GM12878 (cell line): ENCODE data around the gene TRAPPC3L. TPM values are rescaled to one million over a fixed set of nuclear protein-coding genes. Genes with fewer than 3 reads are reported as not detected.

ENCODE experiments used
- ATAC-seq: fragments of 200-7000 bp; cut with Tn5 transposase; 3 replicates; pipeline ENCODE4 v1.9.1; 2020; ENCODE audit warnings: mild to moderate bottlenecking, moderate library complexity
- BruUV-seq: library from RNA; stranded (reverse); fragments of 400-500 nt; replicated peaks from 2 replicates; lab custom pipeline; 2021; lab: Mats Ljungman, UMichigan
- CTCF ChIA-PET: fragments of 300-600 bp; sonication (Branson Sonifier 250); formaldehyde crosslinking; extraction: SDS; loops from one replicate; lab custom pipeline; 2021; ENCODE audit warnings: inconsistent platforms; lab: Yijun Ruan, JAX
- POLR2A ChIA-PET: fragments of 350-600 bp; formaldehyde crosslinking; extraction: SDS; loops from one replicate; lab custom pipeline; 2021; ENCODE audit warnings: inconsistent platforms; lab: Charles Lee
- RAD21 ChIA-PET: fragments of 300-600 bp; sonication (Branson Sonifier 250); formaldehyde crosslinking; loops from one replicate; lab custom pipeline; 2023; ENCODE audit warnings: antibody characterized with exemption; ENCODE audit not compliant: unreplicated experiment; lab: Charles Lee
- SMC1A ChIA-PET: fragments of 300-600 bp; sonication (Branson Sonifier 250); formaldehyde crosslinking; loops from one replicate; lab custom pipeline; 2023; ENCODE audit not compliant: unreplicated experiment, uncharacterized antibody; lab: Charles Lee
- DNase-seq: peaks from one replicate; pipeline ENCODE4 v3.0.0-alpha.2; 2011; ENCODE audit warnings: low read depth, low spot score
- FAIRE-seq: peaks from 3 replicates; lab custom pipeline; 2011; peaks lifted over from hg19 to GRCh38; lab: Jason Lieb, UNC
- H2AFZ ChIP-seq: 2 replicates; pipeline ENCODE4 v1.6.0; 2011; ENCODE audit warnings: low read depth, low read length, control low read depth; ENCODE audit not compliant: control insufficient read depth
- H3K27ac ChIP-seq: 2 replicates; pipeline ENCODE4 v1.5.1; 2011; ENCODE audit warnings: control low read depth; ENCODE audit not compliant: control insufficient read depth, insufficient read depth
- H3K27me3 ChIP-seq, 2 experiments: replicated peaks in 1 of 2; 2 replicates each; pipeline versions ENCODE4 v1.6.0 to v1.6.1; 2011; ENCODE audit warnings: low read length in 1 of 2; ENCODE audit not compliant: control insufficient read depth in 2 of 2, insufficient read depth in 2 of 2
- H3K36me3 ChIP-seq, 2 experiments: 2 replicates each; pipeline ENCODE4 v1.5.1; 2011; ENCODE audit warnings: low read length in 1 of 2; ENCODE audit not compliant: control insufficient read depth in 2 of 2, insufficient read depth in 2 of 2
- H3K4me1 ChIP-seq: 2 replicates; pipeline ENCODE4 v1.6.1; 2011; ENCODE audit warnings: mild to moderate bottlenecking, low read length, moderate library complexity, mixed read lengths; ENCODE audit not compliant: control insufficient read depth, insufficient read depth
- H3K4me2 ChIP-seq: 2 replicates; pipeline ENCODE4 v1.6.0; 2011; ENCODE audit warnings: control low read depth; ENCODE audit not compliant: control insufficient read depth, insufficient read depth
- H3K4me3 ChIP-seq: fragments of 200-600 bp; sonication (generic); 2 replicates; pipeline ENCODE4 v1.5.1; 2016
- H3K79me2 ChIP-seq: 2 replicates; pipeline ENCODE4 v1.6.0; 2011; ENCODE audit warnings: low read length; ENCODE audit not compliant: control insufficient read depth, insufficient read depth
- H3K9ac ChIP-seq: 2 replicates; pipeline ENCODE4 v1.8.0; 2011; ENCODE audit warnings: low read length, control low read depth, mixed read lengths; ENCODE audit not compliant: control insufficient read depth, insufficient read depth
- H3K9me3 ChIP-seq: replicated peaks from 3 replicates; pipeline ENCODE4 v1.5.1; 2011; ENCODE audit warnings: mild to moderate bottlenecking, low read length; ENCODE audit not compliant: control insufficient read depth, insufficient read depth
- H4K20me1 ChIP-seq: 2 replicates; pipeline ENCODE4 v1.6.0; 2011; ENCODE audit not compliant: control insufficient read depth, insufficient read depth
- BCL3 ChIP-seq: IDR thresholded peaks from 2 replicates; pipeline ENCODE4 v1.6.1; 2011; ENCODE audit warnings: borderline replicate concordance, low read depth, mild to moderate bottlenecking, moderate library complexity, low read length; ENCODE audit not compliant: insufficient read depth, poor library complexity, severe bottlenecking
- HDAC6 ChIP-seq: fragments of 200-600 bp; sonication (generic); IDR thresholded peaks from one replicate; pipeline ENCODE4 v1.8.0; 2017; ENCODE audit warnings: antibody characterized with exemption; ENCODE audit not compliant: unreplicated experiment
- MXI1 ChIP-seq: fragments of 150-350 bp; IDR thresholded peaks from 2 replicates; pipeline ENCODE4 v1.6.1; 2011; ENCODE audit warnings: low read depth, mild to moderate bottlenecking, inconsistent platforms, low read length, improper control_type of control experiment
- PML ChIP-seq: IDR thresholded peaks from 2 replicates; pipeline ENCODE4 v1.6.1; 2012; ENCODE audit warnings: low read length, inconsistent platforms
- RB1 ChIP-seq: fragments of 450-650 bp; formaldehyde crosslinking; IDR thresholded peaks from 2 replicates; pipeline ENCODE4 v1.6.1; 2017; ENCODE audit warnings: mild to moderate bottlenecking, borderline replicate concordance
- SMARCA5 ChIP-seq: fragments of 450-650 bp; IDR thresholded peaks from 2 replicates; pipeline ENCODE4 v1.6.1; 2017; ENCODE audit warnings: mild to moderate bottlenecking
- STAT3 ChIP-seq: IDR thresholded peaks from 2 replicates; pipeline ENCODE4 v1.6.1; 2011; ENCODE audit warnings: low read depth, low read length, improper control_type of control experiment
- ZBED1 ChIP-seq: IDR thresholded peaks from 2 replicates; pipeline ENCODE4 v1.6.1; 2016; ENCODE audit warnings: borderline replicate concordance
- ZBTB11 ChIP-seq: fragments of 450-650 bp; formaldehyde crosslinking; IDR thresholded peaks from 2 replicates; pipeline ENCODE4 v1.5.0; 2022; ENCODE audit warnings: mild to moderate bottlenecking, missing genetic modification characterization
- WGBS: methylation state at CpG from one replicate; pipeline ENCODE4 v1.1.6; 2016; ENCODE audit warnings: low lambda C conversion rate; ENCODE audit not compliant: insufficient replicate concordance, insufficient coverage; ENCODE audit errors: missing lambda C conversion rate; 5-methylcytosine and 5-hydroxymethylcytosine counted together
- in situ Hi-C: fragments of 300-500 bp; cut with MboI; formaldehyde crosslinking; loops from 9 replicates; pipeline ENCODE4 v1.14.3; 2018; ENCODE audit warnings: mixed read lengths
- intact Hi-C: fragments of 100-400 bp; cut with micrococcal nuclease; formaldehyde crosslinking; loops from one replicate; pipeline ENCODE4 v1.14.2; 2022; ENCODE audit not compliant: unreplicated experiment
- polyA plus RNA-seq, 11 experiments: library from polyadenylated mRNA; depleted of rRNA in 4 of 11; unstranded in 6 of 11; stranded (reverse) in 5 of 11; fragments of >200 nt; fragmentation: Nextera tagmentation in 4 of 11; fragmentation: Illumina TruSeq in 1 of 11; extraction: Ambion mirVana in 4 of 11; extraction: Trizol in 1 of 11; gene quantifications; 1 replicate in 1 of 11; 2 replicates in 10 of 11; pipeline versions ENCODE4 v1.2.1 to v1.2.3, GENCODE V29; 2011 to 2016; ENCODE audit warnings: inconsistent platforms in 2 of 11, missing spikeins in 2 of 11, low read depth in 1 of 11
- total RNA-seq, 4 experiments: library from RNA; depleted of rRNA in 3 of 4; stranded (reverse); fragments of >200 nt in 3 of 4; fragmentation: Illumina TruSeq in 1 of 4; extraction: Trizol in 1 of 4; gene quantifications; 2 replicates each; pipeline versions ENCODE4 v1.2.1 to v1.2.3, GENCODE V29; 2013 to 2021
- TF ChIP-seq, protein P1 (sequence below): fragments of 450-650 bp; formaldehyde crosslinking; IDR thresholded peaks from 2 replicates; pipeline ENCODE4 v1.4.0; 2020; ENCODE audit warnings: mild to moderate bottlenecking, moderate library complexity
- TF ChIP-seq, protein P2 (sequence below): IDR thresholded peaks from 2 replicates; pipeline ENCODE4 v1.6.1; 2011; ENCODE audit warnings: borderline replicate concordance, low read depth, mild to moderate bottlenecking, moderate library complexity, mixed read lengths, low read length; ENCODE audit not compliant: insufficient read depth; ENCODE audit errors: extremely low read length
- TF ChIP-seq, protein P3 (sequence below): fragments of 450-650 bp; IDR thresholded peaks from 2 replicates; pipeline ENCODE4 v1.6.1; 2016; ENCODE audit warnings: mild to moderate bottlenecking

The TRAPPC3L gene
- total and polyA plus RNA-seq, 10 of the 15 experiments (the other 5 are each of a cell fraction or from before 2014, with no cell fraction given), result not detected

- no peak overlapping the region for H2AFZ ChIP-seq
- FAIRE-seq (no peak), DNase-seq (no peak), ATAC-seq (no peak)
- in situ Hi-C loops (no loop called here), intact Hi-C loops (loop anchor here (5.0 kb wide), 1 partner anchor 450 kb away; no protein-coding TSS in a partner anchor)
- no peak overlapping the region for H3K4me3 ChIP-seq
- no peaks in the 10 kb centered on the region for H3K79me2 ChIP-seq
- SMC1A ChIA-PET, result interaction anchor here (0.9 to 4.3 kb wide), 7 partner anchors 8 to 344 kb away, joined by 3 to 39 read pairs (median 7); partner anchors contain the start of gene CALHM4
- CTCF ChIA-PET, result interaction anchor here (0.6 to 3.6 kb wide), 17 partner anchors 8 to 295 kb away, joined by 3 to 24 read pairs (median 3); partner anchors contain the start of genes CALHM4 and RWDD1
- no peaks in the 10 kb centered on the region for H3K4me1 ChIP-seq
- RAD21 ChIA-PET, result interaction anchor here (1.1 to 2.5 kb wide), 5 partner anchors 10 to 296 kb away, joined by 3 to 12 read pairs (median 7); no protein-coding TSS in a partner anchor
- no peaks in the 10 kb centered on the region for H4K20me1 ChIP-seq
- no peaks in the 10 kb centered on the region; a peak in 1 of 4 replicates for H3K27me3 ChIP-seq
- H3K4me2 ChIP-seq, result no peak overlapping the region
- no TSS peak for BruUV-seq
- H3K36me3 ChIP-seq, result no peaks in the 10 kb centered on the region
- WGBS, result 95% methylated on average over 3 of the region's 3 CpGs
- POLR2A ChIA-PET, result interaction anchor here (0.5 to 1.1 kb wide), 2 partner anchors 287 to 294 kb away, joined by 4 to 6 read pairs; no protein-coding TSS in a partner anchor
- H3K9ac ChIP-seq, result no peak overlapping the region
- no peak overlapping the region for H3K27ac ChIP-seq
- no peaks in the 10 kb centered on the region for H3K9me3 ChIP-seq
- no peak for TF ChIP-seq STAT3
- no peak for TF ChIP-seq HDAC6
- TF ChIP-seq, protein P1, sequence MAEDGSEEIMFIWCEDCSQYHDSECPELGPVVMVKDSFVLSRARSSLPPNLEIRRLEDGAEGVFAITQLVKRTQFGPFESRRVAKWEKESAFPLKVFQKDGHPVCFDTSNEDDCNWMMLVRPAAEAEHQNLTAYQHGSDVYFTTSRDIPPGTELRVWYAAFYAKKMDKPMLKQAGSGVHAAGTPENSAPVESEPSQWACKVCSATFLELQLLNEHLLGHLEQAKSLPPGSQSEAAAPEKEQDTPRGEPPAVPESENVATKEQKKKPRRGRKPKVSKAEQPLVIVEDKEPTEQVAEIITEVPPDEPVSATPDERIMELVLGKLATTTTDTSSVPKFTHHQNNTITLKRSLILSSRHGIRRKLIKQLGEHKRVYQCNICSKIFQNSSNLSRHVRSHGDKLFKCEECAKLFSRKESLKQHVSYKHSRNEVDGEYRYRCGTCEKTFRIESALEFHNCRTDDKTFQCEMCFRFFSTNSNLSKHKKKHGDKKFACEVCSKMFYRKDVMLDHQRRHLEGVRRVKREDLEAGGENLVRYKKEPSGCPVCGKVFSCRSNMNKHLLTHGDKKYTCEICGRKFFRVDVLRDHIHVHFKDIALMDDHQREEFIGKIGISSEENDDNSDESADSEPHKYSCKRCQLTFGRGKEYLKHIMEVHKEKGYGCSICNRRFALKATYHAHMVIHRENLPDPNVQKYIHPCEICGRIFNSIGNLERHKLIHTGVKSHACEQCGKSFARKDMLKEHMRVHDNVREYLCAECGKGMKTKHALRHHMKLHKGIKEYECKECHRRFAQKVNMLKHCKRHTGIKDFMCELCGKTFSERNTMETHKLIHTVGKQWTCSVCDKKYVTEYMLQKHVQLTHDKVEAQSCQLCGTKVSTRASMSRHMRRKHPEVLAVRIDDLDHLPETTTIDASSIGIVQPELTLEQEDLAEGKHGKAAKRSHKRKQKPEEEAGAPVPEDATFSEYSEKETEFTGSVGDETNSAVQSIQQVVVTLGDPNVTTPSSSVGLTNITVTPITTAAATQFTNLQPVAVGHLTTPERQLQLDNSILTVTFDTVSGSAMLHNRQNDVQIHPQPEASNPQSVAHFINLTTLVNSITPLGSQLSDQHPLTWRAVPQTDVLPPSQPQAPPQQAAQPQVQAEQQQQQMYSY (CRISPR knock-in tag), result no peak
- TF ChIP-seq RB1, result no peak
- TF ChIP-seq, protein P2, sequence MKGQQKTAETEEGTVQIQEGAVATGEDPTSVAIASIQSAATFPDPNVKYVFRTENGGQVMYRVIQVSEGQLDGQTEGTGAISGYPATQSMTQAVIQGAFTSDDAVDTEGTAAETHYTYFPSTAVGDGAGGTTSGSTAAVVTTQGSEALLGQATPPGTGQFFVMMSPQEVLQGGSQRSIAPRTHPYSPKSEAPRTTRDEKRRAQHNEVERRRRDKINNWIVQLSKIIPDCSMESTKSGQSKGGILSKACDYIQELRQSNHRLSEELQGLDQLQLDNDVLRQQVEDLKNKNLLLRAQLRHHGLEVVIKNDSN, result no peak
- TF ChIP-seq ZBED1, result no peak
- no peak for TF ChIP-seq PML
- TF ChIP-seq BCL3, result no peak
- no peak for TF ChIP-seq ZBTB11 (CRISPR knock-in tag)
- no peak for TF ChIP-seq SMARCA5
- TF ChIP-seq, protein P3, sequence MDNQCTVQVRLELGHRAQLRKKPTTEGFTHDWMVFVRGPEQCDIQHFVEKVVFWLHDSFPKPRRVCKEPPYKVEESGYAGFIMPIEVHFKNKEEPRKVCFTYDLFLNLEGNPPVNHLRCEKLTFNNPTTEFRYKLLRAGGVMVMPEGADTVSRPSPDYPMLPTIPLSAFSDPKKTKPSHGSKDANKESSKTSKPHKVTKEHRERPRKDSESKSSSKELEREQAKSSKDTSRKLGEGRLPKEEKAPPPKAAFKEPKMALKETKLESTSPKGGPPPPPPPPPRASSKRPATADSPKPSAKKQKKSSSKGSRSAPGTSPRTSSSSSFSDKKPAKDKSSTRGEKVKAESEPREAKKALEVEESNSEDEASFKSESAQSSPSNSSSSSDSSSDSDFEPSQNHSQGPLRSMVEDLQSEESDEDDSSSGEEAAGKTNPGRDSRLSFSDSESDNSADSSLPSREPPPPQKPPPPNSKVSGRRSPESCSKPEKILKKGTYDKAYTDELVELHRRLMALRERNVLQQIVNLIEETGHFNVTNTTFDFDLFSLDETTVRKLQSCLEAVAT, result no peak
- TF ChIP-seq MXI1, result no peak
Observed at GRCh38 chr6:116562614-116563013, 17.1 kb upstream of the TRAPPC3L start.
